H1 (cell line): Measurements from ENCODE around the gene SPAG8. TPM values are rescaled to one million over a fixed set of nuclear protein-coding genes. Genes with fewer than 3 reads are reported as not detected.

ENCODE experiments used
- ASH2L ChIP-seq: fragments of 200-600, 300-600 bp; sonication (generic); IDR thresholded peaks from one replicate; pipeline ENCODE4 v1.7.1; 2017; ENCODE audit warnings: low read length
- CHD2 ChIP-seq: IDR thresholded peaks from 2 replicates; pipeline ENCODE4 v1.6.1; 2012; ENCODE audit warnings: low read length, improper control_type of control experiment
- CHD7 ChIP-seq: fragments of 300-600 bp; sonication (generic); IDR thresholded peaks from 2 replicates; pipeline ENCODE4 v1.7.1; 2012; ENCODE audit warnings: low read length, moderate library complexity, mild to moderate bottlenecking, inconsistent platforms; ENCODE audit not compliant: insufficient replicate concordance
- HDAC6 ChIP-seq: IDR thresholded peaks from one replicate; pipeline ENCODE4 v1.7.1; 2012; ENCODE audit warnings: low read depth, mild to moderate bottlenecking, inconsistent platforms, low read length, moderate library complexity
- NANOG ChIP-seq: IDR thresholded peaks from 2 replicates; pipeline ENCODE4 v1.6.1; 2011; ENCODE audit warnings: low read length, low read depth, mild to moderate bottlenecking, inconsistent platforms; ENCODE audit not compliant: insufficient read depth, poor library complexity, severe bottlenecking
- SAP30 ChIP-seq: fragments of 300-600 bp; sonication (generic); IDR thresholded peaks from 2 replicates; pipeline ENCODE4 v1.7.1; 2012; ENCODE audit warnings: low read length, moderate library complexity, mild to moderate bottlenecking, inconsistent platforms; ENCODE audit not compliant: insufficient read depth, insufficient replicate concordance
- SIN3A ChIP-seq, 2 experiments: IDR thresholded peaks in 1 of 2; conservative IDR thresholded peaks in 1 of 2; 2 replicates each; pipeline ENCODE4 v1.6.1; 2011 to 2012; ENCODE audit warnings: low read length in 2 of 2, improper control_type of control experiment in 1 of 2, low read depth in 1 of 2, mild to moderate bottlenecking in 1 of 2
- SIX5 ChIP-seq: IDR thresholded peaks from 2 replicates; pipeline ENCODE4 v1.6.1; 2011; ENCODE audit warnings: mild to moderate bottlenecking, low read depth, low read length
- SP1 ChIP-seq: IDR thresholded peaks from 2 replicates; pipeline ENCODE4 v1.6.1; 2011; ENCODE audit warnings: low read depth, low read length
- TBP ChIP-seq: IDR thresholded peaks from 2 replicates; pipeline ENCODE4 v1.6.1; 2011; ENCODE audit warnings: low read depth, low read length, improper control_type of control experiment
- polyA plus RNA-seq, 7 experiments: library from polyadenylated mRNA; depleted of rRNA in 3 of 7; stranded (reverse) in 5 of 7; unstranded in 2 of 7; fragments of >200 nt in 5 of 7; fragments of 200-250 nt in 2 of 7; gene quantifications; 1 replicate in 5 of 7; 2 replicates in 1 of 7; 4 replicates in 1 of 7; pipeline versions ENCODE4 v1.2.1 to v1.2.3, GENCODE V29; 2011 to 2013; ENCODE audit warnings: missing spikeins in 2 of 7, mixed read lengths in 2 of 7
- total RNA-seq: library from RNA; stranded (reverse); fragmentation: NEBNext Ultra II Directional; extraction: Animal tissue kit (Norgen Biotek cat#: 25700); gene quantifications from 2 replicates; pipeline ENCODE4 v1.2.1, GENCODE V29; 2021

Gene SPAG8
- total and polyA plus RNA-seq, 2 of the 8 experiments (the other 6 are each of a cell fraction or from before 2014, with no cell fraction given), result 0.37 to 0.44 TPM

- TF ChIP-seq CHD7 (no peak), CHD2 (no peak), TBP (no peak; the same call in 1 of the 2 replicates), HDAC6 (no peak), NANOG (no peak), SIN3A (conservative IDR thresholded peaks at IDR 0.05 in 1 of 2, IDR thresholded peaks at IDR 0.05 in 1 of 2; ENCODE audit: low read depth in 1 of 2, low read length in 2 of 2) (peak in 1 of 2 experiments; percentile 72; a peak in 2 of 4 replicates), ASH2L (no peak), SIX5 (no peak), SAP30 (no peak), SP1 (no peak)
These were observed 2.2 kb upstream of the SPAG8 start (continued) for GRCh38 chr9:35814106-35814840.
